Gastroesophageal sphincter (tissue), 3 donors: Measurements from ENCODE around the gene CCDC187.

Experiments used
- CTCF ChIP-seq, 4 experiments: fragments of 200-600 bp in 2 of 4; fragments of 450-650 bp in 2 of 4; sonication (generic) in 1 of 4; IDR thresholded peaks; one replicate each; pipeline ENCODE4 v1.5.1; 2017 to 2019; ENCODE audit warnings: antibody characterized with exemption in 4 of 4, mild to moderate bottlenecking in 2 of 4, moderate library complexity in 2 of 4
- POLR2A ChIP-seq, 2 donors: fragments of 450-650 bp; IDR thresholded peaks; one replicate each; pipeline ENCODE4 v1.6.1; 2017; ENCODE audit warnings: antibody characterized with exemption in 2 of 2, mild to moderate bottlenecking in 2 of 2, moderate library complexity in 1 of 2

DNA sequence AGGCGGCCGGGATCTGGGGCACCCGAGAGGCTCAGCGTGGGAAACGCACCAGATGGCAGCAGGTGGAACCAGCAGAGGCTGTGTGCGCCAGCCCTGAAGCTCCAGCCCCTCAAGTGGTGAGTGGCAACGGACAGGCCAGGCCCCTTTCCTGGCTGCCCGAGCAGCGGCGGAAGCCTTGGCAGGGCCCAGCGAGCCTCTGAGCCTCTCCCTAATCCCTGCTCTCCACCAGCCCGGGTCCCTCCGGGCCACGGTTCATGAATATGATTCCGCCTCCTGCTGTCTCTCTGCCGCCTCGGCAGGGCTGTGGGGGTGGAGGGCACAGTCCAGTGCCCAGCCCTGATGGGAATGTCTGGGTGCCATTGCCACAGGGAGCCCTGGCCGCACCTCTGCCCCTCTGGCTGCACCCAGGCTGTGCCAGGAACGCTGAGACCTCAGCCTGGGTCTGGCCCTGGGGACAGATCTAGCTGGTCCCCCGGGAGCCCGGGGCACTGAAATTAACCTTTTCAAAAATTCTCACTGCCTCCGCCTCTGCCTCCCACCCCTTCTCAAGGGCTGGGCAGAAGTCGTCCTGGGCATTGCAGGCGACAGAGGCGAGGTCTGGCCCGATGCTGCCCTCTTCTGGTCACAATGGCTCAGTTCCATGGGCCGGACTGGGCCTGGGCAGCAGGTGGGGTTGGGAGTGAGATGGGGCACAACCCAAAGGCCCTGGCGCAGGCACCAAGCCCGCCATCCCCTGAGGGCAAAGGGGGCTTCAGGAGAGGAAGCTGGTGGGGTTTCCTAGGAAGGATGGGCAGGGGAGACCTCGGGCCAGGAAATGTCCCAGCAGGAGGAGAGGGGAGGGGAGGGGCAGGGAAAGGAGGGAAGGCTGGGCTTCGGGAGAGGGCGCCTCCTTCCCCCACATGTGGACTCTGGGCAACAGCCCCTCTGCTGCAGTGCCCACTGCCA lies 20.3 kb downstream of the CCDC187 start:
- peak in 3 of 4 experiments; percentile 69 to 88 (median 80) for TF ChIP-seq CTCF (IDR thresholded peaks at IDR 0.05)
- no peak for TF ChIP-seq POLR2A (IDR thresholded peaks at IDR 0.05)
